HepG2 (cell line): ENCODE measurements around the gene ABHD2. TPM values are rescaled to one million over a fixed set of nuclear protein-coding genes. Genes with fewer than 3 reads are reported as not detected.
A peak's percentile ranks its signal among the peaks of the same experiment; 100 is the strongest.

ENCODE experiments used
- ATAC-seq: fragments of 200-7000 bp; cut with Tn5 transposase; 3 replicates; pipeline ENCODE4 v1.9.1; 2020; ENCODE audit warnings: mild to moderate bottlenecking, moderate library complexity
- BruUV-seq: library from RNA; stranded (reverse); fragments of 400-500 nt; replicated peaks from 2 replicates; lab custom pipeline; 2021; lab: Mats Ljungman, UMichigan
- CTCF ChIA-PET: fragments of 300-600 bp; formaldehyde crosslinking; extraction: SDS; loops from one replicate; lab custom pipeline; 2021; ENCODE audit warnings: low total read pairs, inconsistent platforms, low intra/inter-chr PET ratio; lab: Yijun Ruan, JAX
- POLR2A ChIA-PET: fragments of 350-600 bp; sonication (Branson Sonifier 250); formaldehyde crosslinking; loops from one replicate; lab custom pipeline; 2020; ENCODE audit warnings: antibody characterized with exemption, inconsistent platforms; lab: Yijun Ruan, JAX
- DNase-seq: peaks from one replicate; pipeline ENCODE4 v3.0.0-alpha.2; 2015; ENCODE audit warnings: low spot score
- FAIRE-seq: peaks from 3 replicates; lab custom pipeline; 2011; peaks lifted over from hg19 to GRCh38; lab: Jason Lieb, UNC
- H2AFZ ChIP-seq: one replicate; pipeline ENCODE4 v1.6.1; 2011; ENCODE audit warnings: low read length, inconsistent platforms
- H3K27ac ChIP-seq: fragments of 300-600 bp; 3 replicates; pipeline ENCODE4 v1.8.0; 2011; ENCODE audit warnings: mixed run types, mild to moderate bottlenecking, mixed read lengths, low read length, inconsistent platforms; ENCODE audit not compliant: insufficient read depth; ENCODE audit errors: extremely low read length
- H3K27me3 ChIP-seq, 2 experiments: fragments of 200-600 bp in 1 of 2; 2 replicates in 1 of 2; 3 replicates in 1 of 2; pipeline versions ENCODE4 v1.6.0 to v1.8.0; 2011; ENCODE audit warnings: low read length in 2 of 2, mild to moderate bottlenecking in 2 of 2, moderate library complexity in 2 of 2, inconsistent platforms in 1 of 2; ENCODE audit not compliant: insufficient read depth in 2 of 2, control insufficient read depth in 1 of 2
- H3K36me3 ChIP-seq, 2 experiments: fragments of 200-600 bp in 1 of 2; replicated peaks in 1 of 2; 2 replicates in 1 of 2; 3 replicates in 1 of 2; pipeline versions ENCODE4 v1.5.1 to v1.8.0; 2011; ENCODE audit warnings: low read length in 2 of 2, inconsistent platforms in 1 of 2; ENCODE audit not compliant: insufficient read depth in 2 of 2, control insufficient read depth in 1 of 2
- H3K4me1 ChIP-seq: 2 replicates; pipeline ENCODE4 v1.5.1; 2012; ENCODE audit warnings: low read length, inconsistent platforms; ENCODE audit not compliant: insufficient read depth
- H3K4me2 ChIP-seq: 2 replicates; pipeline ENCODE4 v1.6.0; 2011; ENCODE audit warnings: low read depth, low read length, inconsistent platforms
- H3K4me3 ChIP-seq, 3 experiments: fragments of 200-600 bp in 1 of 3; sonication (generic), shearing (Covaris generic) in 1 of 3; replicated peaks in 1 of 3; 2 replicates each; pipeline ENCODE4 v1.5.1; 2011 to 2016; ENCODE audit warnings: low read length in 3 of 3, inconsistent platforms in 2 of 3, low read depth in 2 of 3, mild to moderate bottlenecking in 2 of 3, control low read depth in 1 of 3, mixed read lengths in 1 of 3; ENCODE audit not compliant: insufficient read depth in 1 of 3
- H3K79me2 ChIP-seq: one replicate; pipeline ENCODE4 v1.6.1; 2011; ENCODE audit warnings: low read length, inconsistent platforms; ENCODE audit not compliant: insufficient read depth
- H3K9ac ChIP-seq: 2 replicates; pipeline ENCODE4 v1.6.0; 2011; ENCODE audit warnings: mild to moderate bottlenecking, low read depth, low read length, inconsistent platforms; ENCODE audit not compliant: insufficient read depth
- H3K9me3 ChIP-seq: 2 replicates; pipeline ENCODE4 v1.5.1; 2012; ENCODE audit warnings: mild to moderate bottlenecking, low read length
- H4K20me1 ChIP-seq: 2 replicates; pipeline ENCODE4 v1.6.0; 2011; ENCODE audit warnings: inconsistent platforms, mild to moderate bottlenecking, low read length, moderate library complexity; ENCODE audit not compliant: insufficient read depth
- BRCA1 ChIP-seq: sonication (generic); formaldehyde crosslinking; IDR thresholded peaks from 2 replicates; pipeline ENCODE4 v1.4.0; 2020; ENCODE audit warnings: missing genetic modification reagents
- FLYWCH1 ChIP-seq: sonication (generic); formaldehyde crosslinking; IDR thresholded peaks from 2 replicates; pipeline ENCODE4 v1.8.1; 2023; ENCODE audit warnings: mild to moderate bottlenecking, missing genetic modification reagents
- SMAD3 ChIP-seq: sonication (generic); formaldehyde crosslinking; IDR thresholded peaks from 2 replicates; pipeline ENCODE4 v1.4.0; 2020; ENCODE audit warnings: missing genetic modification reagents
- SNAPC2 ChIP-seq: sonication (generic); formaldehyde crosslinking; IDR thresholded peaks from 2 replicates; pipeline ENCODE4 v1.8.1; 2022; ENCODE audit warnings: mild to moderate bottlenecking, missing genetic modification reagents
- SP2 ChIP-seq: sonication (generic); formaldehyde crosslinking; IDR thresholded peaks from 2 replicates; pipeline ENCODE4 v1.5.1; 2020; ENCODE audit warnings: mild to moderate bottlenecking, missing genetic modification reagents
- SYNCRIP ChIP-seq: fragments of 200-400 bp; formaldehyde crosslinking; IDR thresholded peaks from 2 replicates; pipeline ENCODE4 v1.6.1; 2018; ENCODE audit warnings: mild to moderate bottlenecking, low read depth, low read length; ENCODE audit not compliant: insufficient read depth
- TCF12 ChIP-seq, 2 experiments: fragments of 450-650 bp in 1 of 2; sonication (generic) in 1 of 2; formaldehyde crosslinking in 1 of 2; IDR thresholded peaks; 2 replicates each; pipeline versions ENCODE4 v1.6.1 to v1.8.0; 2017 to 2022; ENCODE audit warnings: antibody characterized with exemption in 1 of 2, mild to moderate bottlenecking in 1 of 2, missing genetic modification reagents in 1 of 2, moderate library complexity in 1 of 2
- TEAD2 ChIP-seq: sonication (generic); formaldehyde crosslinking; IDR thresholded peaks from 2 replicates; pipeline ENCODE4 v1.9.0; 2021; ENCODE audit warnings: missing genetic modification reagents
- ZNF34 ChIP-seq: sonication (generic); formaldehyde crosslinking; IDR thresholded peaks from 2 replicates; pipeline ENCODE4 v1.4.0; 2020; ENCODE audit warnings: mild to moderate bottlenecking, missing genetic modification reagents, borderline replicate concordance
- ZNF850 ChIP-seq: sonication (generic); formaldehyde crosslinking; conservative IDR thresholded peaks from 2 replicates; pipeline ENCODE4 v1.9.0; 2021; ENCODE audit warnings: mild to moderate bottlenecking, missing genetic modification reagents
- WGBS: methylation state at CpG from one replicate; pipeline ENCODE4 v1.1.6; 2017; ENCODE audit warnings: low lambda C conversion rate; 5-methylcytosine and 5-hydroxymethylcytosine counted together
- in situ Hi-C: cut with HindIII; loops from 2 replicates; pipeline ENCODE4 v1.10.0; 2017; ENCODE audit warnings: low pct_unique_long_range_greater_than_20kb; ENCODE audit not compliant: extremely low pct_ligation_motif_present
- intact Hi-C: fragments of 100-400 bp; cut with micrococcal nuclease; formaldehyde crosslinking; loops from one replicate; pipeline ENCODE4 v1.10.0; 2022; ENCODE audit not compliant: unreplicated experiment
- polyA plus RNA-seq, 8 experiments: library from polyadenylated mRNA; depleted of rRNA in 3 of 8; stranded (reverse) in 7 of 8; unstranded in 1 of 8; fragments of >200 nt; fragmentation: Illumina TruSeq in 4 of 8; extraction: Trizol in 4 of 8; gene quantifications; 2 replicates each; pipeline versions ENCODE4 v1.2.1 to v1.2.3, GENCODE V29; 2011 to 2016; ENCODE audit warnings: low read depth in 4 of 8, missing spikeins in 1 of 8, mixed read lengths in 1 of 8; ENCODE audit not compliant: insufficient read depth in 1 of 8
- total RNA-seq, 5 experiments: library from RNA; depleted of rRNA; stranded (reverse); fragments of >200 nt; fragmentation: Illumina TruSeq; extraction: Trizol; gene quantifications; 2 replicates each; pipeline ENCODE4 v1.2.3, GENCODE V29; 2016; ENCODE audit warnings: low read depth in 1 of 5
- TF ChIP-seq, protein P1 (sequence below): sonication (generic); formaldehyde crosslinking; IDR thresholded peaks from 2 replicates; pipeline ENCODE4 v1.5.0; 2020; ENCODE audit warnings: missing genetic modification reagents, mild to moderate bottlenecking, borderline replicate concordance
- TF ChIP-seq, protein P2 (sequence below): sonication (generic); formaldehyde crosslinking; IDR thresholded peaks from 2 replicates; pipeline ENCODE4 v1.8.0; 2022; ENCODE audit warnings: mild to moderate bottlenecking, missing genetic modification reagents, borderline replicate concordance
- TF ChIP-seq, protein P3 (sequence below): sonication (generic); formaldehyde crosslinking; IDR thresholded peaks from 2 replicates; pipeline ENCODE4 v1.5.1; 2020; ENCODE audit warnings: mild to moderate bottlenecking, missing genetic modification reagents, moderate library complexity

The ABHD2 gene
- total and polyA plus RNA-seq, 2 of the 13 experiments (the other 11 are each of a cell fraction or from before 2014, with no cell fraction given): 14.8 to 22.4 TPM

DNA sequence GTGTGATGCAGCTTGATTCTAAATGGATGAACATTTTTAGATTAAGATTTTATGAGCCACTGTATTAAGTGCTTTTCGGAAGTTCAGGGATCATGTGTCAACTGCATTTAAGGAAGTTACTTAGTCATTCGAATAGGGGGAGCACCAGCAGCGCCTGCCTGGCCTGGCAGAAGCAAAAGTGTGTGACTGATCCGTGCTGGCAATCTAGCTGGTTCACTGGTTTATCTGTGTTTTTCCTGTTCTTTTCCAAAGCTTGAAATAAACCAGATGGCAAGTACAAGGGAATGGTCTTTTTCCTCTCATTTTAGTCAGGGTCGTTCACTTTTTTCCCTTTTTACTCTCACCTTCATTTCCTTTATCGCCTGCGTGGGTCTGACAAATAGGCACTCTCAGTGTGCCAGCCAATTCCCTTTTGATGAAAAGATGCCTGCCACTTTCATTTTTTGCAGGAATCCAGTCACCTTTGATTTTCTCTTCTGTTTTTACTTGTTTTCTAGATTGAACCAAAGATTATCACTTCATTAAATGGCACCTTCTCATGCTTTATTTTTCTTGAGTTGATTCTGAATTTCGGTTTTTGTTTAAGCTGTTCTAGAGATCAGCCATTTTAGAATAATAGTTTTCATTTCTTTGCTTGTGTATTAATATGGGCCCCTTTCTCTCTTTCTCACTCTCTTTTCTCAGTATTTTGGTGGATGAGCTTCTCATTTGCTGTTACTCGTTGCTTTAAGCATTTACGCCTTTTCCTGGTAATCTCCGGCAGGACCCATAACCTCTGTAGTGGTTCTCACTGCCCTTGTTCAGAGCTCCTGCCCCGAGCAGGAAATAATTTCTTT lies 2.8 kb downstream of the ABHD2 start (continued):
- TF ChIP-seq, protein P1, sequence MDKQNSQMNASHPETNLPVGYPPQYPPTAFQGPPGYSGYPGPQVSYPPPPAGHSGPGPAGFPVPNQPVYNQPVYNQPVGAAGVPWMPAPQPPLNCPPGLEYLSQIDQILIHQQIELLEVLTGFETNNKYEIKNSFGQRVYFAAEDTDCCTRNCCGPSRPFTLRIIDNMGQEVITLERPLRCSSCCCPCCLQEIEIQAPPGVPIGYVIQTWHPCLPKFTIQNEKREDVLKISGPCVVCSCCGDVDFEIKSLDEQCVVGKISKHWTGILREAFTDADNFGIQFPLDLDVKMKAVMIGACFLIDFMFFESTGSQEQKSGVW (CRISPR knock-in tag): no peak
- no peak for TF ChIP-seq SMAD3 (CRISPR knock-in tag)
- no peak for TF ChIP-seq BRCA1 (CRISPR knock-in tag)
- TF ChIP-seq SYNCRIP: no peak
- TF ChIP-seq FLYWCH1: no peak

DNA sequence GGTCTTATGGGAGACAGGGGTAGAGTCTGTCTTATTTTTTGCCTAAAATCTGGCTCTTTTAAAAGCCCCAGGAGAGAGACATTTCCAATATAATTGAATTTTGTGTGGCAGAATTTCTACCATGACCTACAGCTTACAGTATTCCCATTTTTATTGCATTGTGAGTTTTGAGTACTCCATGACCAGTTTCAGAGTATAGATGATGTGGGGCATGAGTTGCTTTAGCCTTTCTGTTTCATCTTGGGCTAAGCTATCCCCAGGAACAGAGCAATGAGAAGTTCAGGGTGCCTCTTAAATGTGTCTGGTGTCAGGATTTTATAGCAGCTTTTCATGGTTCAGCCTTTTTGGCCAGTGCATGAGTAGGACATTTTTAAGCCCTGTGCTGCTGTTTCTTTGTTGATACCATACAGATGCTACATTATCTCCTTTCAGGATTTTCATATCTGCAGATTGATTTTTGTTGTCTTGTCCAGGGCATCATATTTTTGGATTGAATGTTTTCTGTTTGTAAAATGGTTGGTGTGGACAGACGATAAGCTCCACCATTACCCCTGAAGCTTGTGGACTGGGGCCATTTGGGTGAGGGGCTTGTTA lies 3.5 kb downstream of the ABHD2 start:
- no peak overlapping the region for H2AFZ ChIP-seq
- no peak for DNase-seq
- ChIA-PET CTCF (no interaction called here), POLR2A (interaction anchor here (1.1 kb wide), 1 partner anchor 24 kb away, joined by 3 read pairs; no protein-coding TSS in a partner anchor)
- peaks cover 41% of the 10 kb centered on the region for H3K79me2 ChIP-seq
- no peak overlapping the region; a peak in 1 of 6 replicates for H3K4me3 ChIP-seq
- ATAC-seq: no peak
- H4K20me1 ChIP-seq: no peaks in the 10 kb centered on the region
- H3K36me3 ChIP-seq: no peaks in the 10 kb centered on the region
- TF ChIP-seq, protein P2, sequence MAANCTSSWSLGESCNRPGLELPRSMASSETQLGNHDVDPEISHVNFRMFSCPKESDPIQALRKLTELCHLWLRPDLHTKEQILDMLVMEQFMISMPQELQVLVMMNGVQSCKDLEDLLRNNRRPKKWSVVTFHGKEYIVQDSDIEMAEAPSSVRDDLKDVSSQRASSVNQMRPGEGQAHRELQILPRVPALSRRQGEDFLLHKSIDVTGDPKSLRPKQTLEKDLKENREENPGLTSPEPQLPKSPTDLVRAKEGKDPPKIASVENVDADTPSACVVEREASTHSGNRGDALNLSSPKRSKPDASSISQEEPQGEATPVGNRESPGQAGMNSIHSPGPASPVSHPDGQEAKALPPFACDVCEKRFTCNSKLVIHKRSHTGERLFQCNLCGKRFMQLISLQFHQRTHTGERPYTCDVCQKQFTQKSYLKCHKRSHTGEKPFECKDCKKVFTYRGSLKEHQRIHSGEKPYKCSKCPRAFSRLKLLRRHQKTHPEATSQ (CRISPR knock-in tag): no peak
- no peak for TF ChIP-seq SNAPC2 (CRISPR knock-in tag)
- TF ChIP-seq TEAD2 (CRISPR knock-in tag): no peak
- TF ChIP-seq, protein P3, sequence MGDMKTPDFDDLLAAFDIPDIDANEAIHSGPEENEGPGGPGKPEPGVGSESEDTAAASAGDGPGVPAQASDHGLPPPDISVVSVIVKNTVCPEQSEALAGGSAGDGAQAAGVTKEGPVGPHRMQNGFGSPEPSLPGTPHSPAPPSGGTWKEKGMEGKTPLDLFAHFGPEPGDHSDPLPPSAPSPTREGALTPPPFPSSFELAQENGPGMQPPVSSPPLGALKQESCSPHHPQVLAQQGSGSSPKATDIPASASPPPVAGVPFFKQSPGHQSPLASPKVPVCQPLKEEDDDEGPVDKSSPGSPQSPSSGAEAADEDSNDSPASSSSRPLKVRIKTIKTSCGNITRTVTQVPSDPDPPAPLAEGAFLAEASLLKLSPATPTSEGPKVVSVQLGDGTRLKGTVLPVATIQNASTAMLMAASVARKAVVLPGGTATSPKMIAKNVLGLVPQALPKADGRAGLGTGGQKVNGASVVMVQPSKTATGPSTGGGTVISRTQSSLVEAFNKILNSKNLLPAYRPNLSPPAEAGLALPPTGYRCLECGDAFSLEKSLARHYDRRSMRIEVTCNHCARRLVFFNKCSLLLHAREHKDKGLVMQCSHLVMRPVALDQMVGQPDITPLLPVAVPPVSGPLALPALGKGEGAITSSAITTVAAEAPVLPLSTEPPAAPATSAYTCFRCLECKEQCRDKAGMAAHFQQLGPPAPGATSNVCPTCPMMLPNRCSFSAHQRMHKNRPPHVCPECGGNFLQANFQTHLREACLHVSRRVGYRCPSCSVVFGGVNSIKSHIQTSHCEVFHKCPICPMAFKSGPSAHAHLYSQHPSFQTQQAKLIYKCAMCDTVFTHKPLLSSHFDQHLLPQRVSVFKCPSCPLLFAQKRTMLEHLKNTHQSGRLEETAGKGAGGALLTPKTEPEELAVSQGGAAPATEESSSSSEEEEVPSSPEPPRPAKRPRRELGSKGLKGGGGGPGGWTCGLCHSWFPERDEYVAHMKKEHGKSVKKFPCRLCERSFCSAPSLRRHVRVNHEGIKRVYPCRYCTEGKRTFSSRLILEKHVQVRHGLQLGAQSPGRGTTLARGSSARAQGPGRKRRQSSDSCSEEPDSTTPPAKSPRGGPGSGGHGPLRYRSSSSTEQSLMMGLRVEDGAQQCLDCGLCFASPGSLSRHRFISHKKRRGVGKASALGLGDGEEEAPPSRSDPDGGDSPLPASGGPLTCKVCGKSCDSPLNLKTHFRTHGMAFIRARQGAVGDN (CRISPR knock-in tag): no peak
- no peak for TF ChIP-seq ZNF850 (CRISPR knock-in tag)
- TF ChIP-seq ZNF34 (CRISPR knock-in tag): no peak
- TF ChIP-seq TCF12 (IDR thresholded peaks at IDR 0.05): no peak
- TF ChIP-seq TCF12 (CRISPR knock-in tag; IDR thresholded peaks at IDR 0.05): no peak
- no peak for TF ChIP-seq SP2 (CRISPR knock-in tag)
- peak overlapping the region; percentile 11 for H3K27ac ChIP-seq
- in situ Hi-C loops: no loop called here
- H3K4me2 ChIP-seq: no peak overlapping the region
- no peak for FAIRE-seq
- peaks cover 70% of the 10 kb centered on the region for H3K4me1 ChIP-seq
- no TSS peak for BruUV-seq
- intact Hi-C loops: no loop called here
- H3K9ac ChIP-seq: peak overlapping the region; percentile 19; the same call in 1 of the 2 replicates
- 88% methylated on average over 1 of the region's 1 CpG for WGBS
- no peaks in the 10 kb centered on the region for H3K27me3 ChIP-seq
- no peaks in the 10 kb centered on the region for H3K9me3 ChIP-seq
